GM23338 (cell line): ENCODE data around the gene USP6NL.

Source experiments
- CREB1 ChIP-seq: fragments of 250-450 bp; sonication (Bioruptor Pico); IDR thresholded peaks from 2 replicates; pipeline ENCODE4 v1.5.0; 2020; ENCODE audit warnings: low read depth, mild to moderate bottlenecking, moderate library complexity
- CTCF ChIP-seq, 2 experiments: fragments of 200-600 bp in 1 of 2; sonication (generic) in 1 of 2; conservative IDR thresholded peaks; 2 replicates each; pipeline versions ENCODE4 v1.5.1 to v1.6.1; 2016 to 2017; ENCODE audit warnings: antibody characterized with exemption in 2 of 2, low read depth in 2 of 2, mild to moderate bottlenecking in 2 of 2, moderate library complexity in 1 of 2
- ETS1 ChIP-seq: IDR thresholded peaks from 2 replicates; pipeline ENCODE4 v1.6.1; 2016; ENCODE audit warnings: antibody characterized with exemption
- EZH2 ChIP-seq: fragments of 200-600 bp; sonication (generic); IDR thresholded peaks from one replicate; pipeline ENCODE4 v1.8.0; 2017; ENCODE audit warnings: antibody characterized with exemption, mild to moderate bottlenecking, low read depth; ENCODE audit not compliant: unreplicated experiment
- EZH2phosphoT487 ChIP-seq: fragments of 200-600 bp; sonication (generic); IDR thresholded peaks from one replicate; pipeline ENCODE4 v1.8.1; 2018; ENCODE audit warnings: antibody characterized with exemption; ENCODE audit not compliant: unreplicated experiment
- JUNB ChIP-seq: IDR thresholded peaks from one replicate; pipeline ENCODE4 v1.6.1; 2016; ENCODE audit warnings: antibody characterized with exemption; ENCODE audit not compliant: unreplicated experiment
- NANOG ChIP-seq: IDR thresholded peaks from 2 replicates; pipeline ENCODE4 v1.6.1; 2016; ENCODE audit warnings: antibody characterized with exemption, borderline replicate concordance
- POLR2AphosphoS5 ChIP-seq: IDR thresholded peaks from 2 replicates; pipeline ENCODE4 v1.6.1; 2016; ENCODE audit warnings: antibody characterized with exemption, low read depth
- REST ChIP-seq: IDR thresholded peaks from one replicate; pipeline ENCODE4 v1.6.1; 2018; ENCODE audit warnings: antibody characterized with exemption; ENCODE audit not compliant: unreplicated experiment
- STAT1 ChIP-seq: IDR thresholded peaks from one replicate; pipeline ENCODE4 v1.6.1; 2016; ENCODE audit warnings: antibody characterized with exemption; ENCODE audit not compliant: unreplicated experiment
- ZNF114 ChIP-seq: fragments of 250-450 bp; sonication (Bioruptor Pico); IDR thresholded peaks from 2 replicates; pipeline ENCODE4 v1.5.0; 2020; ENCODE audit warnings: mild to moderate bottlenecking, moderate library complexity
- ZNF331 ChIP-seq: fragments of 250-450 bp; sonication (Bioruptor Pico); IDR thresholded peaks from 2 replicates; pipeline ENCODE4 v1.5.0; 2020; ENCODE audit warnings: low read depth, mild to moderate bottlenecking, moderate library complexity
- ZNF462 ChIP-seq: fragments of 250-450 bp; sonication (Bioruptor Pico); IDR thresholded peaks from 2 replicates; pipeline ENCODE4 v1.5.0; 2020; ENCODE audit warnings: mild to moderate bottlenecking, moderate library complexity

GRCh38 chr10:11589738-11590137 is 21.7 kb downstream of the USP6NL start:
- TF ChIP-seq CTCF (conservative IDR thresholded peaks at IDR 0.05; ENCODE audit: low read depth in 2 of 2) (no peak), EZH2phosphoT487 (no peak), ZNF114 (CRISPR knock-in tag) (no peak), POLR2AphosphoS5 (no peak), REST (no peak), CREB1 (CRISPR knock-in tag) (no peak), EZH2 (no peak), ETS1 (no peak), JUNB (no peak), NANOG (no peak), ZNF331 (CRISPR knock-in tag) (no peak), ZNF462 (CRISPR knock-in tag) (no peak), STAT1 (no peak)
